ENCODE results near the gene OXA1L.
"Not testable (repeated sequence)": the region's sequence is repeated elsewhere in the genome, so short reads cannot be mapped to it uniquely, and the experiment has no call there.

OXA1L gene

GRCh38 chr14:22798528-22798927 lies 32.0 kb downstream of the OXA1L start:
- in situ Hi-C loops (cut with MboI; ENCODE audit: low sequenced_read_pairs), result no loop called here

- in situ Hi-C loops (cut with MboI; ENCODE audit: low sequenced_read_pairs), result no loop called here
Observed at GRCh38 chr14:22800346-22800745, 33.9 kb downstream of the OXA1L start.

- in situ Hi-C loops (cut with MboI; ENCODE audit: low sequenced_read_pairs), result no loop called here
Observed at GRCh38 chr14:22801716-22802115, 35.2 kb downstream of the OXA1L start.

DNA sequence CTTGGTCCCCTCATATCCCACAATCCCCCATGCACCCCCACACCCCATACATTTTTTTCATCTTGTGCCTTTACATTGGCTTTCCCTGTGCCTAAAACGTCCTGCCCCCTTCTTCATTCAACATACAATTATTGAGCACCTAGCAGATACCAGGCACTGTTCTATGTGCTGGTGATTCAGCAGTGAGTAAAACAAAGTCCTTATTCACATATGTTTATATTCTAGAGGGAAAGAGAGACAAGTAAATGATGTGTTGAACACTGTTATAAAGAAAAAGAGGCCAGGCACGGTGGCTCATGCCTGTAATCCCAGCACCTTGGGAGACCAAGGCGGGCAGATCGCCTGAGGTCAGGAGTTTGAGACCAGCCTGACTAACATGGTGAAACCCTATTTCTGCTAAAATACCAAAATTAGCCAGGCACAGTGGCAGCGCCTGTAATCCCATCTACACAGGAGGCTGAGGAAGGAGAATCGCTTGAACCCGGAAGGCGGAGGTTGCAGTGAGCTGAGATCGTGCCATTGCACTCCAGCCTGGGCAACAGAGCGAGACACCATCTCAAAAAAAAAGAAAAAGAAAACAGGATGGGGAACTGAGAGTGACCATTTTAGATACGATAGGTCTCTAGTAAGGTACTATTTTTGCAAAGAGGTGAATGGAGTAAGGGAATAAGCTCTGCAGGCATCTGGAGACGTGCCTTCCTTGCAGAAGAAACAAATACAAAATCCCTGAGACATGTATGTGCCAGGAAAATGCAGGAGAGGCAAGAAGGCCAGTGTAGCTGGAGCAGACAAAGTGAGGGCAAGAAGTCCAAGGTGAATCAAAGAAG lies 36.6 kb downstream of the OXA1L start:
- in situ Hi-C loops (cut with MboI; ENCODE audit: low sequenced_read_pairs), result no loop called here

- in situ Hi-C loops (cut with MboI; ENCODE audit: low sequenced_read_pairs), result no loop called here
Observed at GRCh38 chr14:22803687-22803974, 37.1 kb downstream of the OXA1L start.

DNA sequence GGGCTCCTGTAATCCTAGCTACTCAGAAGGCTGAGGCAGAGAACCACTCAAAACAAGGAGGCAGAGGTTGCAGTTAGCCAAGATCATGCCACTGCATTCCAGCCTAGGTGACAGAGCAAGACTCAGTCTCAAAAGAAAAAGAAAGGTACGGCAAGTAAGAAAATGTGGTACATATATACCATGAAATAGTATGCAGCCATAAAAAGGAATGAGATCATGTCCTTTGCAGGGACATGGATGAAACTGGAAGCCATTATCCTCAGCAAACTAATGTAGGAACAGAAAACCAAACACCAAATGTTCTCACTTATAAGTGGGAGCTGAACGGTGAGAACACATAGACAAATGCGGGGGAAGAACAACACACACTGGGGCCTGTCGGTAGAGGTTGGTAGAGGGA lies 38.7 kb downstream of the OXA1L start:
- in situ Hi-C loops (cut with MboI; ENCODE audit: low sequenced_read_pairs), result not testable (repeated sequence)

DNA sequence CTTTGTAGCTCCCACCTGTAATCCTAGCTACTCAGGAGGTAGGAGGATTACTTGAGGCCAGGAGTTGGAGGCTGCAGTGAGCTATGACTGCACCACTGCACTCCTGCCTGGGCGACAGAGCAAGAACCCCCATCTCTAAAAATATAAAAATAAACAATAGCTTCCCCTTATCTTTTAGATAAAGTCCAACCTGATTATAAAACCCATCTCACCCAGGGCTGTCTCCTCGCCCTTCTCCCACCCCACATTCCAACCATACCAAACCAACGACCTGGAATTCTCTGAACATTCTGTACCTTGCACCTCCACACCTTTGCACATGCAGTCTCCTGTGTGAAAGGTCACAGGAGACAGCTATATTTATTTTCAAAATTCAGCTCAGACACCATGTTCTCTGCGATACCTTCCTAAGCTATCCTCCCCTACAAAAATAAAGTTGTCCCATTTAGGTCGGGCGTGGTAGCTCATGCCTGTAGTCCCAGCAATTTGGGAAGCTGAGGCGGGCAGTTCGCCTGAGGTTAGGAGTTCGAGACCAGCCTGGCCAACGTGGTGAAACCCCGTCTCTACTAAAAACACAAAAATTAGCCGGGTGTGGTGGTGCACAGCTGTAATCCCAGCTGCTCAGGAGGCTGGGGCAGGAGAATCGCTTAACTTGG lies 41.1 kb downstream of the OXA1L start:
- in situ Hi-C loops (cut with MboI; ENCODE audit: low sequenced_read_pairs), result no loop called here

GRCh38 chr14:22808388-22809209 lies 42.1 kb downstream of the OXA1L start:
- in situ Hi-C loops (cut with MboI; ENCODE audit: low sequenced_read_pairs), result no loop called here

DNA sequence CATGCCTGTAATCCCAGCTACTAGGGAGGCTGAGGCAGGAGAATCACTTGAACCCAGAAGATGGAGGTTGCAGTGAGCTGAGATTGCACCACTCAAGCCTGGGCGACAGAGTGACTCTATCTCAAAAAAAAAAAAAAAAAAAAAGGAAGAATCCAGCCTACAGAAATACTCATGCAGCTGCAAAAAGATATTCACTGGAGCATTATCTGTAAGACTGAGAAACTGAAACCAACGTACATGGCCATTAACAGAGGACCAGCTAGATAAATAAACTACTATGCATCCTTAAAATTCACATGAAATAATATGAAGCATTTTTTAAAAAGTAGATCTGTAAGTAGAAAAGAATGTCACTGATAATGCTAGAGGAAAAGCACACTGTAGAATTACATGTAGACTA lies 45.2 kb downstream of the OXA1L start:
- in situ Hi-C loops (cut with MboI; ENCODE audit: low sequenced_read_pairs), result no loop called here

GRCh38 chr14:22812744-22813143 lies 46.3 kb downstream of the OXA1L start:
- in situ Hi-C loops (cut with MboI; ENCODE audit: low sequenced_read_pairs), result no loop called here

DNA sequence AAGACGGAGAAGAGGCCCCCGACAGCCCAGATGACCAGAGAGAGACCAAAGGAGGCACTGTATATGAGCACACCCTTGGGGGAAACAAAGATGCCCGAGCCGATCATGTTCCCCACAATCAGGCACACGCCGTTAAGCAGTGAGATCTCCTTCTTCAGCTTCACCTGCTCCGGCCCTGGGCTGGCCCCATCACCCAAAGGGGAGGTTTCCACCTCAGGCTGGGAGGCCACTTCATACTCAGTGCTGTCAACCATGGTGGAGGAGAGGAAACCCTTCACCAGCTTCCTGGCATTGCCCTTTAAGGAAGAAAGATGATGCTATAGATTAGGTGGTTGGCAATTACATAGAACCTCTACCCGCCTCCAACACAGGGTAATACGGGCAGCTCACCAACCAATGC lies 46.7 kb downstream of the OXA1L start:
- in situ Hi-C loops (cut with MboI; ENCODE audit: low sequenced_read_pairs), result no loop called here

DNA sequence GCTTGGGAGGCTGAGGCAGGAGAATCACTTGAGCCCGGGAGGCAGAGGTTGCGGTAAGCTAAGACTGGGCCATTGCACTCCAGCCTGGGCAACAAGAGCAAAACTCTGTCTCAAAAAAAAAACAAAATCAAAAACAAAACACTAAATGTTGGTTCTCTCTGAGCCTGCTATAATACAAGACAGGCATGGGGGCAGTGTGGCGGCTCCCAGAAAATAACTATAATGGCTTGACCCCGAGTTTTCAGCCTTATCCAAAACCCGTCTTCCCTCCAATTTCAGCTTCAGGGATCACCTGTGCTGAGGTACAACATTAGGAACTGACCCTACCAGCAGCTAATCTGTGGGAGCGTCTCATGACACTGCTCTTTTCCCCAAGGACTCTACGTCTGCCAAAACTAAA lies 47.9 kb downstream of the OXA1L start:
- in situ Hi-C loops (cut with MboI; ENCODE audit: low sequenced_read_pairs), result no loop called here

DNA sequence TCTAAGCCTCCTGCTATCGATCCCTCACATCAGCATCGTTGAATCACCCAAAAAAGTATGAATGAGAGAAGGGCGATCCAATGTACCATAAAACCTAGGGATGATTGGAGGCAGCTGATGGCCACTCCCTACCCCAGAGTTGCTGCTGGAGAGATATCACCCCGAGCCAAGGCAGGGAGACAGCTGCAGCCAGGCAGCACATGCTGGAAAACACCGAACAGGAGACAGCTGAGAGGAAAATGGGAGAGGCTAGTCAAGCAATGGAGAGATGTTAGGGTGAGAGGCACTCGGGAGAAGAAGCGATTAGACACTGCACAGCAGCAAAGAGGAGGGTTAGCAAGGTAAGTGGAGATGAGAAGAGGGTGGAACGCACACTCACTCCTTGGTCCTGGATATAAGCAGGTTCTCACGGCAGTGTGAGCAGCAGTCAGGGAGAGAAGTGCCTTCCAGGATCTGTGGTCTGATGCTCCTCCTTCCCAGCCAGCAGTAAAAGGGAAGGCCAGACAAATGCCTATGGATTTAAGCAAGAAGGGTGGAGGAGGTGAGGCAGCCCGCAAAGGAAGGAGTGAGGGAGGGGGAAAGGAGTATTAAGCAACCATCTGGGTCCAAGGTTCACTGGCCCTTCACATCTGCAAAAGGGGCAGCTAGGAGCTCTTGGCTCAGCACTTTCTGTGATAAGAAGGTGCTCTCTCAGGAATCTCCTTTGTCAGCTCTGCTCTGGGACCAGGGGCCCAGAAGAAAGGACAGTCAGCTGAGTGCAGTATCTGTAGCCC lies 48.6 kb downstream of the OXA1L start, which contains the start of gene SLC7A7:
TSS of gene SLC7A7 (minus strand) at position 495 of the 773 bp plus-strand sequence. CDS start 2,037 bp downstream, outside the sequence.
- in situ Hi-C loops (cut with MboI; ENCODE audit: low sequenced_read_pairs), result no loop called here

GRCh38 chr14:22819151-22819988 lies 52.9 kb downstream of the OXA1L start:
- in situ Hi-C loops (cut with MboI; ENCODE audit: low sequenced_read_pairs), result no loop called here

GRCh38 chr14:22820731-22821130 lies 54.2 kb downstream of the OXA1L start:
- in situ Hi-C loops (cut with MboI; ENCODE audit: low sequenced_read_pairs), result no loop called here

GRCh38 chr14:22821193-22822015 lies 54.9 kb downstream of the OXA1L start:
- in situ Hi-C loops (cut with MboI; ENCODE audit: low sequenced_read_pairs), result no loop called here

- in situ Hi-C loops (cut with MboI; ENCODE audit: low sequenced_read_pairs), result no loop called here
Observed at GRCh38 chr14:22822016-22822570, 55.6 kb downstream of the OXA1L start.
